Nucleus accumbens (tissue), 56 donors: ENCODE data around the gene HEATR5A.
A peak's percentile ranks its signal among the peaks of the same experiment; 100 is the strongest.
"Not testable (repeated sequence)": the region's sequence is repeated elsewhere in the genome, so short reads cannot be mapped to it uniquely, and the experiment has no call there.

ENCODE experiments used
- DNase-seq, 56 donors: peaks; one replicate each; lab custom pipeline; 2025; lab: John Stamatoyannopoulos, UW

Gene HEATR5A

DNA sequence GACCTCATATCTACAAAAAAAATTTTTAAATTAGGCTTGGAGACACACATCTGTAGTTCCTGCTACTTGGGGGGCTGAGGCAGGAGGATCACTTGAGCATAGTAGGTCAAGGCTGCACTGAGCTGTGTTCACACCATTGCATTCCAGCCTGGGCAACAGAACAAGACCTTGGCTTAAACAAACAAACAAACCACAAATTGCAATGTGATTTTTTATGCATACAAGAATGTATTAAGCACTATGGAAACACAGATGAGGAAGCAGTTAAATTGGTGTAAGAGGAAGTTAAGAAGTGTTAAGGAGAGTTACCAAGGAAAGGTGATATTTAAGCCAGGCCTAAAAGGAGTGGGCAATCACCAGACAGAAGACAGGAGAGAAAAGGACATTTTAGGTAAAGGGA is 129.1 kb downstream of the HEATR5A start:
- DNase-seq: no peak

DNA sequence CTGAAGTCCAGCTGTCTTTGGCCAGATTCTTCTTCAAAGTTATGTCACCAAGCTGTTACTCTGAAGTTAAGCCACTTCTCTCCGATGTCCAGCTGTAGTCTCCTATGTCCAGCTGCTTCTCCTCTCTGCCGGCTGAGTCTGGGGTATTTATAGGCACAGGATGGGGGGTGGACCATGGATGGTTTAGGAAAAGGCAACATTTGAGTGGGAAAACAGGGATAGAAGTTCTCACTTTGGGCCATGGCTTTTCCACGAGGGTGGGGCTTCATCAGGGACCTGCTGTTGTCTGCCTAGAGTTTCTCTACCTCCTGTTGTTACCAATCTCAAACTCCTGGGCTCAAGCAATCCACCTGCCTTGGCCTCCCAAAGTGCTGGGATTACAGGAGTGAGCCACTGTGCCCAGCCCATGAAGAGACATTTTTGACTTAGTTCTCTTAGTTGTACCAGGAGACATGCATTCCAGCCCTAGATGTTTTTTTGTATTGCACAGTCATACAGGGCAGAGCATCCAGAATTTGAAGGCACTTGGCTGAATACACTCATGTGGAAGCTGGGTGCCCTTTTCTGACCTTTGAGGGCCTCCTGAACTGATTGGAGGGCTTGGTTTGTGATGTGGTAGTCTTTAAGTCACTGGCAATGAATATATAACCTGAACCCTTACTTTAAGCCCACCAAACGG is 132.9 kb downstream of the HEATR5A start:
- no peak for DNase-seq

DNA sequence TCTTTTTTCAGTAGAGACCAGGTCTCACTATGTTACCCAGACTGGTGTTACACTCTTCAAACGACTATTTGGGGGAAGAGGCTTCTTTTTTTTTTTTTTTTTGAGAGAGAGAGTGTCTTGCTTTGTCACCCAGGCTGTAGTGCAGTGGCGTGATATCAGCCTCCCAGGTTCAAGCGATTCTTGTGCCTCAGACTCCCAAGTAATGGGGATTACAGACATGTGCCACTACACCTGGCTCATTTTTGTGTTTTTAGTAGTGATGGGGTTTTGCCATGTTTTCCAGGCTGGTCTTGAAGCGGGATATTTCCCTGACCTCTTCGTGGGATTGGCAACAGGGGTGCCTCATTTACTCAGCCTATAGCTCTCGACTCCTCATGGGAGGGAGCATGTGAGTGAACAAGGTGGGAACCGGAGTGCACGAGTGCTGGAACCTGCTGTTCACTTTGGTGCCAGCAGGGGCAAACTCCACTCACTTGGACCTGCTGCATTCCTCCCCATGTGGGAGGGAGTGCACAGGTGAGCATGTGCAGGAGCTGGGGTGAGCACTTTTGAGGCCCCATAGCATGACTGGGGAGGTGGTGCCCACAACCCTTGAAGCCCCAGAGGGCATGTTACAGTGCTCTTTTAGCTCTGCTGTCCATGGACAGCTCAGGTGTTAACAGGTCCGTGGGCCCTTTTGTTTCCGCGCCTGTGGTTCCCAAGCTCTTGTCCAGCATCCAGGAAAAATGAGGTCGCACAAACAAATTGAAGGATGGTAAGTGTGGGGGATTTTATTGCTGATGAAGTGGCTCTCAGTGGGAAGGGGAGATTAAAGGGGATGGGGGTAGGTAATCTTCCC is 133.7 kb downstream of the HEATR5A start:
- no peak for DNase-seq

DNA sequence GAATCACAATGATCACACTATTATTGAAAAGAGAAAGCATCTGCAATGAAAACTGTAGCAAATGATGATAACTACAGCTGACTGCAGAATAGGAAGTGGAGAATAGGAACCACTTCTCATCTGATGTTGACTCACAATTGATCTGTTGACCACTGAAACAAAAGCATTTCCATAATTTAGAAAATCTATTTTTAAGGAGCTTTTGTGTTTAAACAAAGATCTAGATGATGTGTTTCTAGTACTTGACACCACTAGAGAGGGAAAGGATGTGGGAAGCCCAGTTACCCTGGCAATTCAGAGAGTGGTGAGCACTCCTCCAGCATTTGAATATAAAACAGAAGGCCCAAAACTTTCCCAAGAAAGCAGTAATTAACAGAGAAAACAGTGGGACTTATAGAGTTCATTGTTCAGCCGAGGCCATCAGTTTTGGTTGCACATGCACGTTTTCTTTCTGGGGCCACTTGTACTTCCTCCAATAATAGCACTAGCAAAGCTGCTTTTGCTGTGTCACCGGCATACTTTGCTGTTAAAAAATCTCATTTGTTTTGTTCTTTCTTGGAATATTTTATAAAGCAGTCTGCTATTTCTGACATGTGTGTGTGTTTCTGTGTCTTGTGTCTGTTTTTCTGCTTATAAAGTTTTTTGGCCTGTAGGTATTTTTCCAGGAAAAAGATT is 136.6 kb downstream of the HEATR5A start:
- no peak for DNase-seq

DNA sequence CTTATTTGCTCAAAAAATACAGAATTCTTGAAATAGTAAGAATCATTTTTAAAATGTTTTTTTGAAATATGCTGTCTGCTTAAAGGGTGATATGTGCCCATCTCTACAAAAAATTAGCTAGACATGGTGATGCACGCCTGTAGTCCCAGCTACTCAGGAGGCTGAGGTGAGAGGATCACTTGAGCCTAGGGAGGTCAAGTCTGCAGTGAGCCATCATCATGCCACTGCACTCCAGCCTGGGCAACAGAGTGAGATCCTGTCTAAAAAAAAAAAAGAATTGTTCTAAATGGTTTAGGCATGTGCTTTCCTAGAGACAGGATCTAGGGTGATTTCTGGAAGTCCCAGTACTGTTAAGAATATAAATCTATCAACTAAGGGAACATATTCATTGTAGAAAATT is 137.2 kb downstream of the HEATR5A start:
- no peak for DNase-seq

DNA sequence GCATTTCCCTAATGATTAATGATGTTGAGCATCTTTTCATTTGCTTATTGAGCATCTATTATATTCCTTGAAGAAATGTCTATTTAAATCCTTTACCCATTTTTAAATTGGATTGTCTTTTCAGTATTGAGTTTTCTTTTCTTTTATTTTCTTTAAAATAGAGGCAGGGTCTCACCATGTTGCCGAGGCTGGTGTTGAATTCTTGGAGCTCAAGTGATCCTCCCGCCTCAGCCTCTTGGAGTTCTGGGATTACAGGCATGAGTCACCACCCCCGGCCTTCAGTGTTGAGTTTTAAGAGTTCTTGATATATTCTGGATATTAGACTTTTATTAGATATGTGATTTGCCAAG is 139.5 kb downstream of the HEATR5A start:
- no peak for DNase-seq

DNA sequence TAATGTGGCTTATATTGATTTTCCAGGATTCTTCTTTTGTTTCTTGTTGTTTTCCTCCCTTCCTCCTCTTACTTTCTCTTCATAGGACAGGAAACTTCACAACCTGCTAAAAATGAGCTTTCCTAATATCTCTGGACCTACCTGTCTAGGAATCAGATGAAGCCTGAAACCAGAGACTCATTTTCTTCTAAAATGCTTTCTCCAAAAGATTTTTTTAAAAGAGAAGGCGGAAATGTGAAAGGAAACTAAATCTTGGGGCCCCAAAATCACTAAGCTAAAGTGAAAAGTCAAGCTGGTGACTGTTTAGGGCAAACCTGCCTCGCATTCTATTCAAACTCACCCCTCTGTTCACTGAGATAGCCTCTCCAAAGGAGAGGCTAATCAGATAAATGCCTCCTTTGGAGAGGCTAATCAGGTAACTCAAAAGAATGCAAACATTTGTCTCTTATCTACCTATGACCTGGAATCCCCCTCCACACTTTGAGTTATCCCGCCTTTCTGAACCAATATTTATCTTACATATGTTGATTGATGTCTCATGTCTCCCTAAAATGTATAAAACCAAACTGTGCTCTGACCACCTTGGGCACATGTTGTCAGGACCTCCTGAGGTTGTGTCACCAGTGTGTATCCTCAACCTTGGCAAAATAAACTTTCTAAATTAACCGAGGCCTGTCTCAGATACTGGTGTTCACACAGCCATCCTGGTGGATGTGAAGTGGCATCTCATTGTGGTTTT is 140.0 kb downstream of the HEATR5A start:
- DNase-seq: no peak

DNA sequence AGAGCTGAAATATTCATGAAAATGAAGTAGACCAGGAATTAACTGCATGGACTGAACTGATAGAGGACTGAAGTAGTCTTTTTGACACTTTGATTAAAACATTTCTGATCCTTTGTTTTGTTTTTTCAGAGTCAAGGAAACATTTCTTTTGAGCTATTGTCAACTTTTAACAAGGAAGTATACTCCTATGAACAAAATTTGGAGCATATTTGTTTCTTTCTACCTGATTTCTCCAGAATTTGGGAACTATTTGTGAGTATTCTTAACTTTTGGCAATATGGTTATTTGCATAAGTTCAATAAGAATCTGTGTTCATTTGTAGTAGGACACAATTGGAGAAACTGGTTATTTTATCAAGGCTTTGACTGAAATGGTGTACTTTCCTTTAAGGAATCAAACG is 141.5 kb downstream of the HEATR5A start:
- no peak for DNase-seq

DNA sequence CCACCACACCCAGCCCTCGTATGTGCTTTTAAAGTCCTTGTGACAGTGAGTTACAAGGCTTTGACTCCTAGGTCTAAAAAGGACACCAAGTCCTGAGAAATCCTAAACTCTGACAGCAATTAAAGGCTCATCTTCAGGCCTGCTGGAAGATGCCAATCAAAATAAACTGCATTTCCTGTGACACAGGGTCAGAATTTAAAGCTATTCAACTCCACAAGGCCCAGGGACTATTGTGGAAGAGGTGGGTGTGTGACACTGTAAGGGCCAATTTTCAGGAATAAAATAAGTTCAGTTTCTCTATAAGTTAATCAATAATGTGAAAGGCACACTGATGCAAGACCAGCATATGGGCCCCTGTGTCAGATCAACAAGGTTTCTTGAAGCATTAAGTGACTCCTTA is 143.3 kb downstream of the HEATR5A start:
- DNase-seq: no peak

DNA sequence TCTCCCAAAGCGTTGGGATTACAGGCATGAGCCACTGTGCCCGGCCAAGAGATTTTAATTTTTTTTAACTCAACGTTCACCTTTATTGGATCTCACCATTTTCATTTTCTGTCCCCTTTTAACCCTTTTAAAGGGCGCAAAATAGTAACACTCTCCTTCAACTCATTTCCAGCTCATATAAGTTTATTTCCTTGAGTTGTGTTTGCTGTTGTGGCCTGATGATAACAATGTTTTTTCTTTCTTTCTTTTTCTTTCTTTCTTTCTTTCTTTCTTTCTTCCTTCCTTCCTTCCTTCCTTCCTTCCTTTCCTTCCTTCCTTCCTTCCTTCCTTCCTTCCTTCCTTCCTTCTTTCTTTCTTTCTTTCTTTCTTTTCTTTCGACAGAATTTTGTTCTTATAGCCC is 143.9 kb downstream of the HEATR5A start:
- DNase-seq: not testable (repeated sequence)

DNA sequence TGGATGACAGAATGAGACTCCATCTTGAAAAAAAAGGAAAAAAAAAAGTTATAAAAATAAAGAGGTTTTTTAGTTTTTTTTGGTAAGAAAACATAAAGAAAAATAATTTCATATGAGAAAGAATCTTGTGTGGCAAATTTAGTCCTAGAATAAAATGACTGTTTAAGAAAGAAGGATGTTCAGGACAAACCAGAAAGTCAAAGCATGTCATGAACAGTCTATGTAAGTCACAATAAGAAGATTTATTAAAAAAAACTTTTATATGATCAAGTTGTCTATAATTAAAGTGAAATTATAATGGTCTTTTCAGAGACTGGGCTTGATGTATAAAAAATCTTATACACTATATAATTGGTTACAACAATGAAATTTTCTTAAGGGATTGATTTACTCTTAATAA is 144.6 kb downstream of the HEATR5A start:
- no peak for DNase-seq

DNA sequence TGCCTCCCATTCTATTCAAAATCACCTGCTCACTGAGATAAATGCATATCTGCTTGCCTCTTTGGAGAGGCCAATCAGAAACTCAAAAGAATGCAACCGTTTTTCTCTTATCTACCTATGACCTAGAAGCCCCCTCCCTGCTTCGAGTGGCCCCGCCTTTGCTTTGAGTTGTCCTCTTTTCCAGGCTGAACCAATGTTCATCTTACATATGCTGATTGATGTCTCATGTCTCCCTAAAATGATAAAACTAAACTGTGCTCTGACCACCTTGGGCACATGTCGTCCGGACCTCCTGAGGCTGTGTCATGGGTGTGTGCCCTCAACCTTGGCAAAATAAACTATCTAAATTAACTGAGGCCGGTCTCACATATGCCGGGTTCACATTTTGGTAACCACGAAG is 148.7 kb downstream of the HEATR5A start:
- no peak for DNase-seq

DNA sequence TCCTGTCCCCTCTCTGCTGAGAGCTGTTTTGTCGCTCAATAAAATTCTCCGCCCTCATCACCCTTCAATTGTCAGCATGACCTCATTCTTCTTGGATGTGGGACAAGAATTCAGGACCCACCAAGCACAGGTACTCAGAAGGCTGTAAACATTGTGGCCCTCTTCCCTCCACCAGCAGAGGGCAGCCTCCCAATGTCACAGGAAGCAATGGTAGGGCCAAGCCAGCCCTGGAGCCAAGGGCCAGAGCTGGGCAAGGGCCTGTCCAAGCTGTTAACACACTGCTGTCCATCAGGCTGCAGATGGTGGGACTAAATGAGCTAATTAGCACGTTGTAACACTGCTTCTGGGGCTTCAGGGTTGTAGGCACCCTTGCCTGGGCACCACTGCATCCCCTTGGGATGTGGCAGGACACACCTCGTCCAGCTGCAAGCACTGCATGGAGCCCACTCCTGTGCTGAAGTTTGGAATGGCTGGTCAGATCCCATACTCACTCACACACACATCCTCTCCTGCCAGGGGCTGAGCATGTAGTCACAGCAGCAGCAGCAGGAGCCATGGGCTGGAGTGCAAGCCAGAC is 150.1 kb downstream of the HEATR5A start:
- no peak for DNase-seq

DNA sequence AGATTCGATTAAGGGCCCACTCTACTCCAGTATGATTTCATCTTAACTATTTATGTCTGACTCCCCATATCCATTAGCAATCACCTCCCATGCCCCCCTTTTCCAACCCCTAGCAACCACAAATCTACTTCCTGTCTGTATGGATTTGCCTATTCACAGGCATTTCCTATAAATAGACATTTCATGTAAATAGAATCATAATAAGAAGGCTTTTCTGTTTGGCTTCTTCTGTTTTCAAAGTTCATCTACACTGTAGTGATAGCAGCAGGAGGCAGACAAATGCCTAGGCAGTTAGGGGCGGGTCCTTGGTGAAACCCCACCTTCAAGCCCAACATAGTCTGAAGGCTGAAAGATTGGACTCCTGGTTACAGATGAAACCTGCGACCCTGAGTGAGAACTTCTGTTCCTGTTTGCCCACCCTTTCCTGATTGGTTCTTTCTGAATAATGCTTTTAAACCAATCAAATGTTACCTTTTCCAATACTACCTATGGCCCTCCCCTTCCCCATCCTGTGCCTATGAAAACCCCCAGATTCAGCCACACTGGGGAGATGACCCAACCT is 150.6 kb downstream of the HEATR5A start:
- no peak for DNase-seq

DNA sequence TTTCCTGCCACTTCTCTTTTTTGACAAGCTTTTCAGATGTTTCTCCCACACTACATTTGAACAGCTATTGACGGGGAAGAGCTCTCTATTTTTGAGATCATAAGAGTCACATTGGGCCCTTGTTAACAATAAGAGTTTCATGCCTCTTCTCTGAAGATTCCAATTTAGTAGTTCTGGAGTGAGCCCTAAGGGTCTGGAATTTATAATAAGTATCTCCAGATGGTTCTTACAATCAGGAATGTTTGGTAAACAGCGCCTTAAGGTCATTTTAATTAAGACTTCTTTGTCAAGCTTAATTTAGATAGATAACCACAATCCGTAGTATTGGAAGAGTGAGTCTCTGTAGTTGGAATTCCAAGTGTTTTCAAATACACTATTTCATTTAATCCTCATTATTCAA is 152.1 kb downstream of the HEATR5A start:
- no peak for DNase-seq

DNA sequence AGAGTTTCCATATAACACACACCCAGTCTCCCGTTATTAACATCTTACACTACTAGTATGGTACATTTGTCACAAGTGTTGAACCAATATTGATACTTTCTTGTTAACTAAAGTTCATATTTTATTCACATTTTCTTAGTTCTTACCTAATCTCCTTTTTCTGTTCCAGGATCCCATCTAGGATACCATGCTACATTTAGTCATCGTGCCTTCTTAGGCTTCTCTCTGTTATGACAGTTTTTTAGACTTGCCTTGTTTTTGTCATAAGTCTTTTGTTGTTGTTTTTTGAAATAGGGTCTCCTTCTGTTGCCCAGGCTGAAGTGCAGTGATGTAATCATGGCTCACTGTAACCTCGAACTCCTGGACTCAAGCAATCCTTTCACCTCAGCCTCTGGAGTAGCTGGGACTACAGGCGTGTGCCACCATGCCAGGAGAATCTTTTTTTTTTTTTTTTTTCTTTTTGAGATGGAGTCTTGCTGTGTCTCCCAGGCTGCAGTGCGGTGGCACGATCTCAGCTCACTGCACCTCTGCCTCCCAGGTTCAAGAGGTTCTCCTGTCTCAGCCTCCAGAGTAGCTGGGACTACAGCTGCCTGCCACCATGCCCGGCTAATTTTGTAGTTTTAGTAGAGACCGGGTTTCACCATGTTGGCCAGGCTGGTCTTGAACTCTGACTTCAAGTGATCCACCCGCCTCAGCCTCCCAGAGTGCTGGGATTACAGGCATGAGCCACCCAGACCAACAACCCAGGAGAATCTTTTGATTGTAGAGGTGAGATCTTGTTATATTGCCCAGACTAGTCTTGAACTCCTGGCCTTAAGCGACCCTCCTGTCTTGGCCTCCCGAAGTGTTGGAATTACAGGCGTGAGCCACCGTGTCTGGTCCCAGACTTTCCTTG is 153.7 kb downstream of the HEATR5A start:
- no peak for DNase-seq

DNA sequence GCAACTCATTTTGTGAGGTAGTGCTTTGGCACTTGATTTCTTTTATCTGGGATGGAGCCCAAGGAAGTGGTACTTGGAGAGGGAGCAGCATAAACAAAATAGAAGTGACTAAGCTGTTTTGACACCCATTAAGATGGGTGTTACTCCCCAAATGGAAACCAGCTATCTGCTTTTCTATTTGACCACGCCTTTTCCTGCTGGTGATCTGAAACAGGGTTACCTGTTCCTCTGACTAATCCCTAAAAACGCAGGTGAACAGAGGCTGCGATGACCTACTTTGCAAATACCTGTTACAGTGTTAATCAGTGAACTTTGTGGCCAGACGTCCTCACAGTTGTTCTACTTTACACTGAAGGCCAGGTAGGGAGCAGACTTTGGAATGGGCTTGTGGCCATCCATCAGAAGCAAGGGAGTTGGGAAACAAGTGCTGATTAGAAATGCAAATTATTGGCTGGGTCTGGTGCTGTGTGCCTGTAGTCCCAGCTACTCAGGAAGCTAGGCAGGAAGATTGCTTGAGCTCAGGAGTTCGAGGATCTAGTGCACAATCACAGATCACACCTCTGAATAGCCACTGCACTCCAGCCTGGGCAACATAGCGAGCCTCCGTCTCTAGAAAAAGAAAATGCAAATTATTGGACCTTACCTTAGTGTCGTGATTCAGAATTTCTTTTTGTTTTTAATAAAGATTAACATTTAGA is 154.5 kb downstream of the HEATR5A start:
- DNase-seq: no peak

DNA sequence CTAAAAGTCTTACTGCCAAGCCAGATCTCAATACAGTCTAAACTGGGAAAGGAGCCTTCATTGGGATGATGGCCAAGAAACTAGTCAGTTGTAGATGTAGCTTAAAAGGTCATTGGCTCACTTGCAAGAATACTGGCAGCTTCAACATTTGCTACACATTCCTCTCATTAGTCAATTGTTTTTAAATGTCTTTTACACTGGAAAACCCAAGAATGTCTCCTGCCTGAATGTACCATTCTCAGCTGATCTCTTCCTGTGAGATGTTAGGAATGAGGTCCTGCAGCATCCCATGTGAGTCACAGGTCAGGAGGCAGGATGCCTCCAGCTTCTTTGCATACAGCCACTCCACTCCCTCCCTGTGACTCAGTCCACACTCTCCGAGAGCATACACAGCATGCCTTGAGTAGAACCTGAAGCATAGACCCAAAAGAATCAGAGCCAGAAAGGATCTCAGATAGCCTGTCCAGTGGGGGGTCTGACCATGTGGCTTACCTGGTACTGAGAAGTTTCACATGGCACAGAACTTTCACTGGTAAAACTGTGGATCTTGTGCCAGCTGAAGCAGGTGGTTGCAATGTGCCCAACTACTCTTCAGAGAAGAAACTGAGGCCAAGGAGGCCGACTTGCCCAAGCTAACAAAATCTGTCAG is 156.7 kb downstream of the HEATR5A start:
- peak in 1 of 56 donors; percentile 15 for DNase-seq
